Measurements from ENCODE around the gene ZBTB7B.

Gene ZBTB7B

GRCh38 chr1:154973344-154974101, 29.1 kb upstream of the ZBTB7B start:
- H3K27ac ChIP-seq (ENCODE audit: extremely low read depth, low read depth, low read length), result peak overlapping the region; percentile 76
- H3K4me1 ChIP-seq (ENCODE audit: control insufficient read depth, insufficient read depth, low read length), result peaks cover 12% of the 10 kb centered on the region
- no peaks in the 10 kb centered on the region for H3K9me3 ChIP-seq (ENCODE audit: control insufficient read depth, insufficient read depth, low read depth, low read length)
- POLR2A ChIA-PET, result interaction anchor here (0.6 to 6.0 kb wide), 18 partner anchors 8 to 111 kb away, joined by 3 to 69 read pairs (median 8); partner anchors contain the start of genes ADAM15, FLAD1, KCNN3 and LENEP
- CTCF ChIA-PET, result interaction anchor here (0.6 to 2.7 kb wide), 13 partner anchors 10 to 96 kb away, joined by 3 to 16 read pairs (median 4); partner anchors contain the start of genes FLAD1 and PYGO2
- H3K36me3 ChIP-seq (ENCODE audit: control insufficient read depth in 2 of 2, insufficient read depth in 1 of 2, low read length in 2 of 2), result peaks cover 0 to 19% of the 10 kb centered on the region in 2 experiments; a peak in 2 of 3 replicates
- H3K4me3 ChIP-seq (ENCODE audit: low read depth, low read length), result peak overlapping the region; percentile 68
- TF ChIP-seq KLF10 (tag by site-specific recombination; IDR thresholded peaks at IDR 0.05) (peak; percentile 62), ZNF664 (tag by site-specific recombination; IDR thresholded peaks at IDR 0.05) (no peak), ZBTB20 (tag by site-specific recombination; IDR thresholded peaks at IDR 0.05) (no peak), SP2 (tag by site-specific recombination; IDR thresholded peaks at IDR 0.05) (peak; percentile 76), ZNF311 (tag by site-specific recombination; IDR thresholded peaks at IDR 0.05; ENCODE audit: borderline replicate concordance) (no peak), PRDM10 (tag by site-specific recombination; IDR thresholded peaks at IDR 0.05) (peak; percentile 46), ZNF133 (tag by site-specific recombination; IDR thresholded peaks at IDR 0.05) (no peak), ZNF501 (tag by site-specific recombination; IDR thresholded peaks at IDR 0.05) (peak; percentile 76; the same call in 1 of the 2 replicates), ZNF76 (tag by site-specific recombination; IDR thresholded peaks at IDR 0.05; ENCODE audit: borderline replicate concordance, low read depth) (0 out of 2 replicates have a peak, but pooled peaks have one; percentile 13), ZNF423 (tag by site-specific recombination; IDR thresholded peaks at IDR 0.05) (no peak), ZNF629 (tag by site-specific recombination; IDR thresholded peaks at IDR 0.05) (peak; percentile 69), WT1 (tag by site-specific recombination; IDR thresholded peaks at IDR 0.05) (no peak), TSHZ1 (tag by site-specific recombination; IDR thresholded peaks at IDR 0.05; ENCODE audit: borderline replicate concordance) (0 out of 2 replicates have a peak, but pooled peaks have one; percentile 7), ZNF350 (tag by site-specific recombination; IDR thresholded peaks at IDR 0.05) (no peak), KLF16 (tag by site-specific recombination; IDR thresholded peaks at IDR 0.05) (peak; percentile 58; the same call in 1 of the 2 replicates), ZNF792 (tag by site-specific recombination; IDR thresholded peaks at IDR 0.05) (no peak), ZNF692 (tag by site-specific recombination; IDR thresholded peaks at IDR 0.05) (peak; percentile 60; the same call in 1 of the 2 replicates), PRDM1 (tag by site-specific recombination; IDR thresholded peaks at IDR 0.05) (peak; percentile 94), TCF7L2 (IDR thresholded peaks at IDR 0.05; ENCODE audit: borderline replicate concordance, low read depth, low read length) (no peak), ZNF660 (tag by site-specific recombination; IDR thresholded peaks at IDR 0.05) (peak; percentile 82), ZNF530 (tag by site-specific recombination; IDR thresholded peaks at IDR 0.05; ENCODE audit: low read depth) (no peak), KLF7 (tag by site-specific recombination; IDR thresholded peaks at IDR 0.05; ENCODE audit: borderline replicate concordance) (peak; percentile 31; the same call in 1 of the 2 replicates), ZNF518A (tag by site-specific recombination; conservative IDR thresholded peaks at IDR 0.05; ENCODE audit: low read depth) (no peak)

All from HEK293 (cell line).